22Rv1 (cell line): Measurements from ENCODE around the gene LCP2.
"Not testable (repeated sequence)": the region's sequence is repeated elsewhere in the genome, so short reads cannot be mapped to it uniquely, and the experiment has no call there.

Source experiments
- H3K27ac ChIP-seq: fragments of 450-650 bp; 2 replicates; pipeline ENCODE4 v1.5.1; 2017
- ZFX ChIP-seq: fragments of 450-650 bp; IDR thresholded peaks from 2 replicates; pipeline ENCODE4 v1.6.1; 2017; ENCODE audit warnings: antibody characterized with exemption, borderline replicate concordance
- TF ChIP-seq, protein P1 (sequence below): fragments of 450-650 bp; IDR thresholded peaks from 2 replicates; pipeline ENCODE4 v1.5.1; 2017; ENCODE audit warnings: mild to moderate bottlenecking

Gene LCP2

GRCh38 chr5:170249355-170249754 lies 48.2 kb downstream of the LCP2 start:
- TF ChIP-seq, protein P1, sequence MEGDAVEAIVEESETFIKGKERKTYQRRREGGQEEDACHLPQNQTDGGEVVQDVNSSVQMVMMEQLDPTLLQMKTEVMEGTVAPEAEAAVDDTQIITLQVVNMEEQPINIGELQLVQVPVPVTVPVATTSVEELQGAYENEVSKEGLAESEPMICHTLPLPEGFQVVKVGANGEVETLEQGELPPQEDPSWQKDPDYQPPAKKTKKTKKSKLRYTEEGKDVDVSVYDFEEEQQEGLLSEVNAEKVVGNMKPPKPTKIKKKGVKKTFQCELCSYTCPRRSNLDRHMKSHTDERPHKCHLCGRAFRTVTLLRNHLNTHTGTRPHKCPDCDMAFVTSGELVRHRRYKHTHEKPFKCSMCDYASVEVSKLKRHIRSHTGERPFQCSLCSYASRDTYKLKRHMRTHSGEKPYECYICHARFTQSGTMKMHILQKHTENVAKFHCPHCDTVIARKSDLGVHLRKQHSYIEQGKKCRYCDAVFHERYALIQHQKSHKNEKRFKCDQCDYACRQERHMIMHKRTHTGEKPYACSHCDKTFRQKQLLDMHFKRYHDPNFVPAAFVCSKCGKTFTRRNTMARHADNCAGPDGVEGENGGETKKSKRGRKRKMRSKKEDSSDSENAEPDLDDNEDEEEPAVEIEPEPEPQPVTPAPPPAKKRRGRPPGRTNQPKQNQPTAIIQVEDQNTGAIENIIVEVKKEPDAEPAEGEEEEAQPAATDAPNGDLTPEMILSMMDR: no peak
- TF ChIP-seq ZFX: no peak

DNA sequence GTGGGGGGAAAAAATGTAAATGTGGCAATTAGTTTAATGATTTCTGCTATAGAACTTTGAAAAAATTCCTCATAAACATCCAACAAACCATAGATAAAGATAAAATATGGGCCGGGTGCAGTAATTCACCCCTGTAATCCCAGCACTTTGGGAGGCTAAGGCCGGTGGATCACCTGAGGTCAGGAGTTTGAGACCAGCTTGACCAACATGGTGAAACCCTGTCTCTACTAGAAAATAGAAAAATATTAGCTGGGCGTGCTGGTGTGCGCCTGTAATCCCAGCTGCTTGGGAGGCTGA lies 48.7 kb downstream of the LCP2 start:
- not testable (repeated sequence) for H3K27ac ChIP-seq

More at GRCh38 chr5:170249355-170249754, 48.2 kb downstream of the LCP2 start:
- no peak overlapping the region for H3K27ac ChIP-seq

- no peak overlapping the region for H3K27ac ChIP-seq
- TF ChIP-seq, protein P1: no peak
These were observed 49.2 kb downstream of the LCP2 start for GRCh38 chr5:170248172-170248930.

GRCh38 chr5:170247363-170247762 lies 50.2 kb downstream of the LCP2 start:
- no peak for TF ChIP-seq ZFX
- TF ChIP-seq, protein P1: no peak
- H3K27ac ChIP-seq: no peak overlapping the region

- TF ChIP-seq ZFX: no peak
- TF ChIP-seq, protein P1: no peak
- H3K27ac ChIP-seq: no peak overlapping the region
These were observed 51.3 kb downstream of the LCP2 start for GRCh38 chr5:170246126-170246870.

GRCh38 chr5:170245436-170245835 lies 52.1 kb downstream of the LCP2 start:
- H3K27ac ChIP-seq: not testable (repeated sequence)

DNA sequence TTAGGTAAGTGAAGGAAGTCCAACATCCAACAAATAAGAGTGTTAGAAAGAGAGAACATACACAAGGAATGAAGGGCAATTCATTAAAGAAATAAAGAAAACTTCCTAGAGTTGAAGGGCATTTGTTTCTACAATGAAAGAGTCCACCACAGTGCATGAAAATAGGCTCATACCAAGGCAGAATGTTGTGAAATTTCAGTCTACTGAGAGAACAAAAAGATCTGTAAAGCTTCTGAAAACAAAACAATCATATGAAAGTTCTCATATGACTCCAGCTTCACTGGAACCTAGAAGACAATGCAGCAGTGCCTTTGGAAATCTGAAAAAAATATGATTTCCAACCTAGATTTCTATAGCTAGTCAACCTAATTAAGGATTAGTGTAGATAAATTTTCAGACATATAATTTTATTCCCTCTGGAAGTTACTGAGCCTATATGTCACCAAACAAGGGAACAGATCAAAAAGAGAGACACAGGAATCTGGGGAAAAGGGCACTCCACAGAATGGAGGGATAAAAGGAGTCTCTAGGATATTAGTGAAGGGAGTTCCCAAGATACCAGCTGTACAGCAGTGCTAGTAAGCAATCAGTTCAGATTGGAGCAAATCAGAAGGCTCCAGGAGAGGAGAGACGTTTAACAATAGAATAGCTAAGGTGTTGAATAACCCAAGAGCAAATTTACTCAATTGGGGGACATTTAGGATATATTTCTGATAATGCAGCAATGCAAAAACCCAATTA lies 59.0 kb downstream of the LCP2 start:
- no peak for TF ChIP-seq ZFX
- TF ChIP-seq, protein P1: no peak
- no peak overlapping the region for H3K27ac ChIP-seq
